DOHH2 (cell line): Measurements from ENCODE around the gene CTNNA2.

Source experiments
- H3F3A ChIP-seq: fragments of 200-600 bp; sonication (generic), shearing (Covaris generic); 2 replicates; pipeline ENCODE4 v1.6.0; 2016; ENCODE audit warnings: antibody characterized with exemption, mild to moderate bottlenecking; ENCODE audit not compliant: control insufficient read depth, insufficient read depth
- H3K27ac ChIP-seq: fragments of 200-600 bp; sonication (generic); 2 replicates; pipeline ENCODE4 v1.5.1; 2014; ENCODE audit warnings: low read depth, mild to moderate bottlenecking, low read length, moderate library complexity
- H3K27me3 ChIP-seq: fragments of 200-600 bp; sonication (generic); 2 replicates; pipeline ENCODE4 v1.6.1; 2014; ENCODE audit warnings: mild to moderate bottlenecking, low read length, mixed read lengths; ENCODE audit not compliant: control insufficient read depth
- H3K36me3 ChIP-seq: fragments of 200-600 bp; sonication (generic); 2 replicates; pipeline ENCODE4 v1.6.1; 2014; ENCODE audit warnings: mild to moderate bottlenecking, low read length, moderate library complexity, mixed read lengths; ENCODE audit not compliant: control insufficient read depth
- H3K4me1 ChIP-seq: fragments of 200-600 bp; sonication (generic); 2 replicates; pipeline ENCODE4 v1.6.1; 2014; ENCODE audit warnings: mild to moderate bottlenecking, low read length, mixed read lengths; ENCODE audit not compliant: control insufficient read depth
- H3K4me2 ChIP-seq: fragments of 200-600 bp; sonication (generic); 2 replicates; pipeline ENCODE4 v1.6.0; 2014; ENCODE audit warnings: mild to moderate bottlenecking, low read length, moderate library complexity
- H3K4me3 ChIP-seq: fragments of 200-600 bp; sonication (generic); 2 replicates; pipeline ENCODE4 v1.5.1; 2014; ENCODE audit warnings: mild to moderate bottlenecking, low read length, mixed read lengths
- H3K79me2 ChIP-seq: fragments of 200-600 bp; sonication (generic); 2 replicates; pipeline ENCODE4 v1.6.1; 2014; ENCODE audit warnings: mild to moderate bottlenecking, low read length, mixed read lengths; ENCODE audit not compliant: control insufficient read depth
- H3K9me2 ChIP-seq: fragments of 200-600 bp; sonication (generic); replicated peaks from 2 replicates; pipeline ENCODE4 v1.6.1; 2014; ENCODE audit warnings: mild to moderate bottlenecking, low read length, mixed read lengths; ENCODE audit not compliant: control insufficient read depth
- H3K9me3 ChIP-seq: fragments of 200-600 bp; sonication (generic); 2 replicates; pipeline ENCODE4 v1.6.1; 2014; ENCODE audit warnings: antibody characterized with exemption, low read length, mixed read lengths; ENCODE audit not compliant: control insufficient read depth, insufficient read depth
- H4K20me1 ChIP-seq: fragments of 200-600 bp; sonication (generic); 2 replicates; pipeline ENCODE4 v1.6.0; 2014; ENCODE audit warnings: low read depth, mild to moderate bottlenecking, antibody characterized with exemption, low read length, moderate library complexity; ENCODE audit not compliant: control insufficient read depth, insufficient read depth
- EZH2phosphoT487 ChIP-seq: fragments of 200-600 bp; sonication (generic); IDR thresholded peaks from 2 replicates; pipeline ENCODE4 v1.6.1; 2017; ENCODE audit warnings: borderline replicate concordance, mild to moderate bottlenecking, antibody characterized with exemption, low read length, moderate library complexity, mixed read lengths
- TF ChIP-seq, protein P1 (sequence below): fragments of 200-600 bp; sonication (generic); IDR thresholded peaks from one replicate; pipeline ENCODE4 v1.5.1; 2014; ENCODE audit warnings: antibody characterized with exemption, mild to moderate bottlenecking, low read depth, low read length; ENCODE audit not compliant: poor library complexity, severe bottlenecking

The CTNNA2 gene

DNA sequence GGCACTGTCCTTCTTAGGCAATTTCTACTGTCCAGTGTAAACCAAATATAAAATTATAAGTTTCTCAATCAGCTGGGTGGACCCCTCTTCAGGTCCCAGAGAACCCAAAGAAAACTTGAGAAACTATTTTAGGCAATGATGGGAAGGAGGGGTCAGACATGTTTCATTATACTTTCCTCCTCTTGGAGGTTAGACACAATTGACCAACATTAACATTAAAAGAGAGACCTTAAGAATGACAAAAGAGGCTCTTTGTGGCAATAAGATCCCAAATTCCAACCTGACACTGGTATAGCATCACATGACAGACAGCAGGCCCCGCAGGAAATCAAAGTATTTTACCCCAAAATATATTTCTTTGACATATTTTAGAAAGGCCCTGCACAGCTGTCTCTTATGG, 718.6 kb downstream of the CTNNA2 start:
- Histone ChIP-seq H3K9me2 (no peaks in the 10 kb centered on the region), H3K9me3 (no peaks in the 10 kb centered on the region), H3K4me1 (no peaks in the 10 kb centered on the region), H3F3A (no peaks in the 10 kb centered on the region), H3K79me2 (no peaks in the 10 kb centered on the region), H4K20me1 (no peaks in the 10 kb centered on the region), H3K36me3 (no peaks in the 10 kb centered on the region), H3K27ac (no peak overlapping the region), H3K4me3 (no peak overlapping the region), H3K27me3 (no peaks in the 10 kb centered on the region), H3K4me2 (no peak overlapping the region)
- no peak for TF ChIP-seq EZH2phosphoT487
- TF ChIP-seq, protein P1, sequence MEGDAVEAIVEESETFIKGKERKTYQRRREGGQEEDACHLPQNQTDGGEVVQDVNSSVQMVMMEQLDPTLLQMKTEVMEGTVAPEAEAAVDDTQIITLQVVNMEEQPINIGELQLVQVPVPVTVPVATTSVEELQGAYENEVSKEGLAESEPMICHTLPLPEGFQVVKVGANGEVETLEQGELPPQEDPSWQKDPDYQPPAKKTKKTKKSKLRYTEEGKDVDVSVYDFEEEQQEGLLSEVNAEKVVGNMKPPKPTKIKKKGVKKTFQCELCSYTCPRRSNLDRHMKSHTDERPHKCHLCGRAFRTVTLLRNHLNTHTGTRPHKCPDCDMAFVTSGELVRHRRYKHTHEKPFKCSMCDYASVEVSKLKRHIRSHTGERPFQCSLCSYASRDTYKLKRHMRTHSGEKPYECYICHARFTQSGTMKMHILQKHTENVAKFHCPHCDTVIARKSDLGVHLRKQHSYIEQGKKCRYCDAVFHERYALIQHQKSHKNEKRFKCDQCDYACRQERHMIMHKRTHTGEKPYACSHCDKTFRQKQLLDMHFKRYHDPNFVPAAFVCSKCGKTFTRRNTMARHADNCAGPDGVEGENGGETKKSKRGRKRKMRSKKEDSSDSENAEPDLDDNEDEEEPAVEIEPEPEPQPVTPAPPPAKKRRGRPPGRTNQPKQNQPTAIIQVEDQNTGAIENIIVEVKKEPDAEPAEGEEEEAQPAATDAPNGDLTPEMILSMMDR: no peak

DNA sequence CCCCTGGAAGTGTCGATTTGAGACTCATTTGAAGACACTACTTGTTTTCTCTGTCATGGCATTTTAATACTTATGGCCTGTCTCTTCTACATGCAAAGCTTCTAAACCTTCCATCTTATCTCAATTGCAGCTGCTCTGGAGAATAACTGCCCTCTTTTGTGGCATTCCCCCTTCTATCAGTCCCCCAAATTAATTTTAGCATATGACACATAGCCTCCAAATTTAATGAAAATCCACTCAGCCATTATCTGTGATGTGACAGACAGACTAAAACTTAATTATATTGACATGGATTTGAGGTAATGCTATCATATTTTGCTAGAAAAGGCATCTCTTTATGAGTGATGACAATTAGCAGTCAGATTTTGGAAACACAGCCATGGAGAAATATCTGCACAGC, 720.5 kb downstream of the CTNNA2 start:
- Histone ChIP-seq H3K79me2 (no peaks in the 10 kb centered on the region), H3K36me3 (no peaks in the 10 kb centered on the region), H3K4me2 (no peak overlapping the region), H3F3A (no peaks in the 10 kb centered on the region), H3K4me3 (no peak overlapping the region), H3K9me2 (no peaks in the 10 kb centered on the region), H4K20me1 (no peaks in the 10 kb centered on the region), H3K27me3 (no peaks in the 10 kb centered on the region), H3K27ac (no peak overlapping the region), H3K9me3 (no peaks in the 10 kb centered on the region), H3K4me1 (no peaks in the 10 kb centered on the region)
- no peak for TF ChIP-seq EZH2phosphoT487
- TF ChIP-seq, protein P1: no peak

DNA sequence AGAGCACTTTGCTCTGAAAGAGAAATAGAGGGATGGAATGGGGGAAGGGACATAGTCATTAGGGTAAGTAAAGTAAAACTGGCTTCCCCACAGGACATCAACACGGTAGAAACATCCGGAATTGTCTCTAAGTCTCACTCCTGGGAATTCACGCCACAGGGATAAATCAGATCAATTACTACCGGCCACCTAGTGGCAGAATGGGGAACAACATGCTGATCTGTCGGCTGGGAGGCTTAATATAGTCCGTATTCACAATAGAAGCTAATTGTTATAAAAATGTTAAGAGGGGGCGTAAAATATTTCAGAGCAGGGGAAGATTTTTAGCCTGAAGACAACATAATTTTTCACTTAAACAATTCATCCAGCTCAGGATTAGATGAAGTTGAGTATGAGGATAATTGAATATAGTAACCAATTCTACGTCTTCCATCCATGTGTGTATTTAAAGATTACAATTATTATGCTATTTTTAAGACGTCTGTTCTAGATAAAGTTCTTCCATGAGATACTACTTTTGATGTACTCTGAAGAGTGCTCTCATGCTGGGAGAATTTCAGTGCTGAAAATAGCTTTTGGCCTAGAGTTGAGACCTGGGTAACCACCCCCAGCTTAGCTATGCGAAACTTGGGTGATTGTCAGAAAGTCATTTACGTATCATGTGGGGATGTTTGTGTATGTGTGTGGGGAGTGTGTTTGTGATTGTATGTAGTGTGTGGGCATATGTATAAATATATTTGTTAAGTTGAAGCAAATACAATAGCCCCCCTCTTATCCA, 726.0 kb downstream of the CTNNA2 start:
- no peaks in the 10 kb centered on the region for H3K79me2 ChIP-seq
- no peak overlapping the region for H3K27ac ChIP-seq
- TF ChIP-seq EZH2phosphoT487: no peak
- TF ChIP-seq, protein P1: peak; percentile 76
- H3K27me3 ChIP-seq: no peaks in the 10 kb centered on the region
- H4K20me1 ChIP-seq: no peaks in the 10 kb centered on the region
- no peak overlapping the region for H3K4me3 ChIP-seq
- no peak overlapping the region for H3K4me2 ChIP-seq
- no peaks in the 10 kb centered on the region for H3K4me1 ChIP-seq
- no peaks in the 10 kb centered on the region for H3K36me3 ChIP-seq
- H3K9me2 ChIP-seq: no peaks in the 10 kb centered on the region
- H3K9me3 ChIP-seq: no peaks in the 10 kb centered on the region
- no peaks in the 10 kb centered on the region for H3F3A ChIP-seq
